GM10248 (cell line): ENCODE results near the gene ZNF574.

Experiments used
- CTCF ChIA-PET: fragments of 300-600 bp; sonication (Branson Sonifier 250); formaldehyde crosslinking; extraction: SDS; loops from one replicate; lab custom pipeline; 2021; ENCODE audit warnings: antibody characterized with exemption; lab: Yijun Ruan, JAX
- POLR2A ChIA-PET: fragments of 350-650 bp; sonication (Branson Sonifier 250); formaldehyde crosslinking; extraction: SDS; loops from one replicate; lab custom pipeline; 2020; ENCODE audit warnings: antibody characterized with exemption; lab: Yijun Ruan, JAX
- DNase-seq: peaks from one replicate; pipeline ENCODE4 v3.0.0; 2012; ENCODE audit errors: extremely low spot score
- CTCF ChIP-seq: IDR thresholded peaks from 2 replicates; pipeline ENCODE4 v1.5.1; 2012; ENCODE audit warnings: mild to moderate bottlenecking, low read depth; ENCODE audit errors: extremely low read depth, missing control alignments, control extremely low read depth

The ZNF574 gene

GRCh38 chr19:42048992-42049391 lies 27.0 kb upstream of the ZNF574 start:
- ChIA-PET CTCF (interaction anchor here (5.8 kb wide), 1 partner anchor 14 kb away, joined by 26 read pairs; no protein-coding TSS in a partner anchor), POLR2A (no interaction called here)
- no peak for DNase-seq
- no peak for TF ChIP-seq CTCF

DNA sequence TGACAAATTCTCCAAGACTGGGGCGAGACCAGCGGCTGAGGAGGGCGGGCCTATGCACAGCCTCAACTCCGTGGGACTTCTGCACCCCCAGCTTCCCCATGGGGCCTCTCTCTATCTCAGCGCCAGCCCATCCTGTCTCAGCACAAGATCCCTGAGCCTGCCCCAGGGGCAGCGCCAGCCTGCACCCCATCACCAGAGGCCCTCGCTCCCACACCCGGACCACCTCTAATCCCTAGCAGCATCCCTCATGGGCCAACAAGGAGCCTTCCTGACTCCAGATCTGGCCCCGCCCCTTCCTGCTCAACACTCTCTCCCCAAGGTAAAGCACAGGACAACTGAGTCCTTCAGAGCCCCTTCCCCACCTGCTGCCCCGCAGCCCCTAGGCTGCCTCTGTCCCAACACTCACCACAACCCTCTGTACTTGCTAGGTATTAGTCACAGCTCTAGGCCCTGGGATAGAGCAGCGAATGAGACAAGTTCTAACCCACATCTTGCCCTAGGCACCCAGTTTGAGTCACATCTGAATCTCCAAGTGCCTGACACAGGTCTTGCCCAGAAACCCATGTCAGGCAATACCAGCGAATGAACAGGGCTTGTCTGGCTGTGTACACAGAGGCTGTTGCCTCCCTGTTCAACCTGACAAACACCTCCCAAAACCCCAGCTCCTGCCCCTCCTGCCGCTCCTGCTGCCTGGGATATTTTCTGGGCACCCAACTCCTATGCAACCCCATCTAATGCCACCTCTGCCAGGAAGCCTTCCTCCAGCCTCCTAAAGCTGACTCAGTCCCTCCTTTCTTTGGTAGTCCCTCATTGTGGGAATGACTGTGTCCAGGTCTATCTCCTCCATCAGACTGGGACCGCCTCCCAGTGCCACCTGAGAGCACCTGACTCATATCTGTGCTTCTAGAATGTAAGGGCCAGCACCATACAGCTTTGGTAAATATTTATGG lies 24.5 kb upstream of the ZNF574 start:
- no peak for TF ChIP-seq CTCF
- ChIA-PET POLR2A (interaction anchor here (0.5 kb wide), 1 partner anchor 369 kb away, joined by 3 read pairs; no protein-coding TSS in a partner anchor), CTCF (interaction anchor here (1.0 to 5.8 kb wide), 2 partner anchors 10 to 17 kb away, joined by 3 to 26 read pairs; no protein-coding TSS in a partner anchor)
- DNase-seq, result no peak

- CTCF ChIA-PET, result interaction anchor here (1.0 to 5.8 kb wide), 3 partner anchors 9 to 18 kb away, joined by 3 to 26 read pairs (median 4); no protein-coding TSS in a partner anchor
- POLR2A ChIA-PET, result interaction anchor here (0.5 kb wide), 1 partner anchor 368 kb away, joined by 3 read pairs; no protein-coding TSS in a partner anchor
- DNase-seq, result no peak
- TF ChIP-seq CTCF, result no peak
Observed at GRCh38 chr19:42052241-42052863, 23.6 kb upstream of the ZNF574 start.

DNA sequence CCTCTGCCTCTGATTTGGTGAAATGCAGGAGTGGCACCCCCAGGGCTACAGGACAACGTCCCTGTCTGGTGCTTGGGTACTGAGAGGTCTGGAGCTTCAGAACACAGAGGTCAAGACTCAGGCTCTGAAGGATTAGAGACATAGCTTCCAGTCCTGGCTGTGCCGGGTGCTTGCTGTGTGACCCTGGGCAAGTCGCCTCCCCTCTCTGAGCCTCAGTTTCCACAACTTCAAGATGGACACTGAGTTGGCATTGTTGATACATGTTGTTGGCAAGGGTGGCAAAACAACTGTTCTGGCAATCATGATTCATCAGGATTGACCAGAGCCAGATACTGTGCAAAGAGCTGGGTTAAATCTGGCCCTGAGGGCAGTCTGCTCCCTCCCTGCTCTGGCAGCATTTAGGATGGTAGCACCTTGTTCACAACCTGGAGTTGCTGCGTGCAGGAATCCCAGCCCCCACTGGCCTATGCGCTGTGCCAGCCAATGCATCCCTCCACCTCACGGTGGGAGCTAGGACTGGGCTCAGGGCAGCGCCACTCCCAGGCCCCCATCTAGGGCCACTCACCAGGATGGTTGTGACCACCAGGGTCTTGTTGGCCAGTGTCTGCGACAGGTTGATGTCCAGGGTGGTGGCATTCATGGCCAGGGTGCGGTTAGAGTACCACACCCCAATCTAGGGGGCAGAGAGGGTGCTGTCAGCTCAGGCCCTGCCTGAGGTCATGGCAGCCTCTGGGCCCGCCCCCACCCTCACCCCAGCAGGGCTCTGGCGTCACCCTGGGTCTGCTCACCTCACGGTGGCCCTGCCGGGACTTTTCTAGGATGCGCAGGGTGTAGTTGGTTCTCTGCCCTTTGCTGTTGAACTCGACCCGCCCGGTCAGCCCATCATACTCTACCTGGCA lies 22.7 kb upstream of the ZNF574 start:
- DNase-seq, result no peak
- ChIA-PET POLR2A (no interaction called here), CTCF (interaction anchor here (1.1 to 5.8 kb wide), 3 partner anchors 9 to 19 kb away, joined by 3 to 26 read pairs (median 4); no protein-coding TSS in a partner anchor)
- TF ChIP-seq CTCF, result no peak

- no peak for DNase-seq
- ChIA-PET CTCF (no interaction called here), POLR2A (no interaction called here)
- TF ChIP-seq CTCF, result no peak
Observed at GRCh38 chr19:42054205-42054604, 21.8 kb upstream of the ZNF574 start.
